Measurements from ENCODE around the gene FILIP1L.

- no peak for TF ChIP-seq CTCF (conservative IDR thresholded peaks at IDR 0.05)
- no peak for TF ChIP-seq ZFX (IDR thresholded peaks at IDR 0.05)
These were observed 230.6 kb downstream of the FILIP1L start for GRCh38 chr3:99883693-99884092.
